Suprapubic skin (tissue), 4 donors: Measurements from ENCODE around the gene WDR7.

Experiments
- CTCF ChIP-seq, 2 donors: fragments of 200-600 bp in 1 of 2; fragments of 450-650 bp in 1 of 2; sonication (generic) in 1 of 2; IDR thresholded peaks; one replicate each; pipeline ENCODE4 v1.5.1; 2016 to 2019; ENCODE audit warnings: antibody characterized with exemption in 2 of 2, mild to moderate bottlenecking in 1 of 2, moderate library complexity in 1 of 2
- EP300 ChIP-seq: sonication (generic); formaldehyde crosslinking; IDR thresholded peaks from one replicate; pipeline ENCODE4 v1.6.1; 2017; ENCODE audit warnings: antibody characterized with exemption
- POLR2A ChIP-seq, 2 donors: fragments of 450-650 bp; IDR thresholded peaks; one replicate each; pipeline ENCODE4 v1.6.1; 2017; ENCODE audit warnings: antibody characterized with exemption in 2 of 2, mild to moderate bottlenecking in 2 of 2, moderate library complexity in 2 of 2
- POLR2AphosphoS5 ChIP-seq, 3 donors: sonication (generic); formaldehyde crosslinking; IDR thresholded peaks; one replicate each; pipeline ENCODE4 v1.6.1; 2017; ENCODE audit warnings: antibody characterized with exemption in 3 of 3

- no peak for TF ChIP-seq POLR2A (IDR thresholded peaks at IDR 0.05)
- TF ChIP-seq CTCF (IDR thresholded peaks at IDR 0.05): no peak
- no peak for TF ChIP-seq EP300
- no peak for TF ChIP-seq POLR2AphosphoS5 (IDR thresholded peaks at IDR 0.05)
These were observed 573 bp downstream of the WDR7 start for GRCh38 chr18:56651771-56652092.
